Astrocyte (in vitro differentiated cells and primary cell): ENCODE results near the gene CLHC1. TPM values are rescaled to one million over a fixed set of nuclear protein-coding genes. Genes with fewer than 3 reads are reported as not detected.
A peak's percentile ranks its signal among the peaks of the same experiment; 100 is the strongest.

Source experiments
- DNase-seq: peaks from one replicate; pipeline ENCODE4 v3.0.0-alpha.2; 2010; ENCODE audit warnings: low read depth
- FAIRE-seq: peaks from 2 replicates; lab custom pipeline; 2011; peaks lifted over from hg19 to GRCh38; lab: Jason Lieb, UNC
- H2AFZ ChIP-seq: 2 replicates; pipeline ENCODE4 v1.6.0; 2012; ENCODE audit warnings: low read depth, low read length, inconsistent platforms
- H3K27ac ChIP-seq: 2 replicates; pipeline ENCODE4 v1.5.1; 2011; ENCODE audit warnings: low read depth, low read length, inconsistent platforms
- H3K27me3 ChIP-seq: 2 replicates; pipeline ENCODE4 v1.6.0; 2011; ENCODE audit warnings: low read length, inconsistent platforms; ENCODE audit not compliant: insufficient read depth
- H3K36me3 ChIP-seq: 2 replicates; pipeline ENCODE4 v1.5.1; 2011; ENCODE audit warnings: low read length, inconsistent platforms; ENCODE audit not compliant: insufficient read depth
- H3K4me1 ChIP-seq: 2 replicates; pipeline ENCODE4 v1.5.1; 2011; ENCODE audit warnings: low read length, inconsistent platforms; ENCODE audit not compliant: insufficient read depth
- H3K4me2 ChIP-seq: 2 replicates; pipeline ENCODE4 v1.6.0; 2012; ENCODE audit warnings: low read length, inconsistent platforms
- H3K4me3 ChIP-seq: 2 replicates; pipeline ENCODE4 v1.5.1; 2011; ENCODE audit warnings: low read depth, mild to moderate bottlenecking, low read length, inconsistent platforms; ENCODE audit not compliant: insufficient read depth
- H3K79me2 ChIP-seq: 2 replicates; pipeline ENCODE4 v1.6.0; 2012; ENCODE audit warnings: mild to moderate bottlenecking, low read length, inconsistent platforms; ENCODE audit not compliant: insufficient read depth
- H3K9ac ChIP-seq: 2 replicates; pipeline ENCODE4 v1.6.0; 2012; ENCODE audit warnings: mild to moderate bottlenecking, low read length, inconsistent platforms
- H3K9me3 ChIP-seq: 2 replicates; pipeline ENCODE4 v1.5.1; 2012; ENCODE audit warnings: low read depth, mild to moderate bottlenecking, low read length, inconsistent platforms; ENCODE audit not compliant: insufficient read depth
- H4K20me1 ChIP-seq: 2 replicates; pipeline ENCODE4 v1.6.0; 2012; ENCODE audit warnings: low read length, inconsistent platforms; ENCODE audit not compliant: insufficient read depth
- H3K27ac Mint-ChIP-seq: one replicate; pipeline ENCODE4 v1.8.0; 2021; ENCODE audit warnings: mild to moderate bottlenecking, mixed read lengths; ENCODE audit not compliant: unreplicated experiment
- H3K27me3 Mint-ChIP-seq: one replicate; pipeline ENCODE4 v1.8.0; 2021; ENCODE audit warnings: low read depth, mixed read lengths; ENCODE audit not compliant: unreplicated experiment
- H3K36me3 Mint-ChIP-seq: one replicate; pipeline ENCODE4 v1.8.0; 2021; ENCODE audit warnings: low read depth, mixed read lengths; ENCODE audit not compliant: unreplicated experiment
- H3K4me1 Mint-ChIP-seq: one replicate; pipeline ENCODE4 v1.8.0; 2021; ENCODE audit warnings: low read depth, mixed read lengths; ENCODE audit not compliant: unreplicated experiment
- H3K4me3 Mint-ChIP-seq: one replicate; pipeline ENCODE4 v1.8.0; 2021; ENCODE audit warnings: mild to moderate bottlenecking, moderate library complexity, mixed read lengths; ENCODE audit not compliant: unreplicated experiment
- H3K9me3 Mint-ChIP-seq: one replicate; pipeline ENCODE4 v1.8.0; 2021; ENCODE audit warnings: mild to moderate bottlenecking, mixed read lengths; ENCODE audit not compliant: unreplicated experiment
- CTCF ChIP-seq: IDR thresholded peaks from 2 replicates; pipeline ENCODE4 v1.5.1; 2011; ENCODE audit warnings: low read depth, mild to moderate bottlenecking, inconsistent platforms, low read length, moderate library complexity; ENCODE audit not compliant: insufficient read depth
- EZH2 ChIP-seq: IDR thresholded peaks from 2 replicates; pipeline ENCODE4 v1.6.1; 2012; ENCODE audit warnings: mild to moderate bottlenecking, low read length, inconsistent platforms; ENCODE audit not compliant: insufficient read depth
- total RNA-seq: library from RNA; stranded (reverse); gene quantifications from 2 replicates; pipeline ENCODE4 v1.2.1, GENCODE V29; 2021

The CLHC1 gene
- total RNA-seq, 1 donor from 2014 or later, result 17.5 TPM

DNA sequence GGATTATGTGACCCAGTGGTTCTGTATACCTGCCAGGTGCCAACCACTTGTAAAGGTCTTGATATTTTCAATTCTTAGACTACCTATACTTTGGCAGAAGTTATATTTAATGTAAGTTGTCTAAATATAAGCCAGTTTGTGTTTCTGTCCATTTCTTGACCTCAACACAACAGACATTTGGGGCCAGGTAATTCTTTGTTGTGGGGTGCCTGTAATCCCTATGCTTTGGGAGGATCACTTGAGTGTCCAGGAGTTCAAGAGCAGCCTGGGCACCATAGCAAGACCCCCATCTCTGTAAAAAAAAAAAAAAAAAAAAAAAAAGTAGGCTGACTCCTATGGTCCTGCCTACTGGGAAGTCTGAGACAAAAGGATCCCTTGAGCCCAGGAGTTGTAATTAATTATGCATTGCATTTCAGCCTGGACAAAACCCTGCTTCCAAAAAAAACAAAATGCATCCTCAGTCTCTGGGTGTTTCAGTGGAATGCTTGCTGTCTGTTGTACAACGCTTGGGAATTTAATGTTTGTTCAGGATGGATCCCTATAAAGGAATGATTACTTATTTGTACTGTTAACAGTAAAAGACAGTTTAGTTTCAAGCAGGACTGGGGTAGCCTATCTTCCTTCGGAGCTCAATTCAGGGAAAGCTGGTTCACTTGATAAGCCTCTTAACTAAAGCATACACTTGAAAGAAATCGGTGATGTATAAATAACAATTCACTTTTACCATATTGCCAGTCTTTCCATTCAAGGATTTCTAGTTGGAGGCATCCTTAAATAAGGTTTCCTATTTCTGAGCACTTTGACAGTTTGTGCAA lies 3.8 kb upstream of the CLHC1 start:
- Mint-ChIP-seq H3K4me1 (peaks cover 14% of the 10 kb centered on the region), H3K9me3 (no peaks in the 10 kb centered on the region), H3K36me3 (peaks cover 20% of the 10 kb centered on the region), H3K4me3 (peak overlapping the region; percentile 35), H3K27me3 (no peaks in the 10 kb centered on the region), H3K27ac (no peak overlapping the region)
- Histone ChIP-seq H2AFZ (no peak overlapping the region), H3K36me3 (peaks cover 40% of the 10 kb centered on the region), H3K4me3 (peak overlapping the region; percentile 20), H3K27ac (no peak overlapping the region), H3K27me3 (no peaks in the 10 kb centered on the region), H3K4me2 (peak overlapping the region; percentile 93), H3K9me3 (no peaks in the 10 kb centered on the region), H3K4me1 (peaks cover 14% of the 10 kb centered on the region), H3K79me2 (peaks cover 48% of the 10 kb centered on the region), H4K20me1 (peaks cover 40% of the 10 kb centered on the region), H3K9ac (no peak overlapping the region)
- FAIRE-seq (no peak), DNase-seq (no peak)
- no peak for TF ChIP-seq CTCF
- no peak for TF ChIP-seq EZH2

- peaks cover 20% of the 10 kb centered on the region for H3K36me3 Mint-ChIP-seq
- H3K27ac Mint-ChIP-seq, result peak overlapping the region; percentile 96
- H3K9me3 Mint-ChIP-seq, result no peaks in the 10 kb centered on the region
- Histone ChIP-seq H3K27me3 (no peaks in the 10 kb centered on the region), H2AFZ (no peak overlapping the region), H3K79me2 (peaks cover 67% of the 10 kb centered on the region), H3K27ac (peak overlapping the region; percentile 99), H3K4me1 (peaks cover 14% of the 10 kb centered on the region), H3K4me2 (peak overlapping the region; percentile 93), H4K20me1 (peaks cover 40% of the 10 kb centered on the region), H3K9me3 (no peaks in the 10 kb centered on the region), H3K9ac (peak overlapping the region; percentile 98), H3K4me3 (peak overlapping the region; percentile 97), H3K36me3 (peaks cover 35% of the 10 kb centered on the region)
- DNase-seq, result no peak
- no peaks in the 10 kb centered on the region for H3K27me3 Mint-ChIP-seq
- H3K4me1 Mint-ChIP-seq, result peaks cover 25% of the 10 kb centered on the region
- peak overlapping the region; percentile 95 for H3K4me3 Mint-ChIP-seq
- TF ChIP-seq EZH2 (no peak), CTCF (no peak)
- FAIRE-seq, result no peak
These were observed 1.5 kb upstream of the CLHC1 start for GRCh38 chr2:55233658-55233940.
